GM10248 (cell line): ENCODE results near the gene RASAL2.

ENCODE experiments used
- CTCF ChIA-PET: fragments of 300-600 bp; sonication (Branson Sonifier 250); formaldehyde crosslinking; extraction: SDS; loops from one replicate; lab custom pipeline; 2021; ENCODE audit warnings: antibody characterized with exemption; lab: Yijun Ruan, JAX
- POLR2A ChIA-PET: fragments of 350-650 bp; sonication (Branson Sonifier 250); formaldehyde crosslinking; extraction: SDS; loops from one replicate; lab custom pipeline; 2020; ENCODE audit warnings: antibody characterized with exemption; lab: Yijun Ruan, JAX
- DNase-seq: peaks from one replicate; pipeline ENCODE4 v3.0.0; 2012; ENCODE audit errors: extremely low spot score
- TF ChIP-seq, protein P1 (sequence below): IDR thresholded peaks from 2 replicates; pipeline ENCODE4 v1.5.1; 2012; ENCODE audit warnings: mild to moderate bottlenecking, low read depth; ENCODE audit errors: extremely low read depth, missing control alignments, control extremely low read depth

Gene RASAL2

GRCh38 chr1:178354816-178355215 lies 260.9 kb downstream of the RASAL2 start:
- TF ChIP-seq, protein P1, sequence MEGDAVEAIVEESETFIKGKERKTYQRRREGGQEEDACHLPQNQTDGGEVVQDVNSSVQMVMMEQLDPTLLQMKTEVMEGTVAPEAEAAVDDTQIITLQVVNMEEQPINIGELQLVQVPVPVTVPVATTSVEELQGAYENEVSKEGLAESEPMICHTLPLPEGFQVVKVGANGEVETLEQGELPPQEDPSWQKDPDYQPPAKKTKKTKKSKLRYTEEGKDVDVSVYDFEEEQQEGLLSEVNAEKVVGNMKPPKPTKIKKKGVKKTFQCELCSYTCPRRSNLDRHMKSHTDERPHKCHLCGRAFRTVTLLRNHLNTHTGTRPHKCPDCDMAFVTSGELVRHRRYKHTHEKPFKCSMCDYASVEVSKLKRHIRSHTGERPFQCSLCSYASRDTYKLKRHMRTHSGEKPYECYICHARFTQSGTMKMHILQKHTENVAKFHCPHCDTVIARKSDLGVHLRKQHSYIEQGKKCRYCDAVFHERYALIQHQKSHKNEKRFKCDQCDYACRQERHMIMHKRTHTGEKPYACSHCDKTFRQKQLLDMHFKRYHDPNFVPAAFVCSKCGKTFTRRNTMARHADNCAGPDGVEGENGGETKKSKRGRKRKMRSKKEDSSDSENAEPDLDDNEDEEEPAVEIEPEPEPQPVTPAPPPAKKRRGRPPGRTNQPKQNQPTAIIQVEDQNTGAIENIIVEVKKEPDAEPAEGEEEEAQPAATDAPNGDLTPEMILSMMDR = no peak
- CTCF ChIA-PET = interaction anchor here (1.1 to 1.4 kb wide), 3 partner anchors 17 to 147 kb away, joined by 3 read pairs; no protein-coding TSS in a partner anchor
- no peak for DNase-seq
- POLR2A ChIA-PET = no interaction called here

DNA sequence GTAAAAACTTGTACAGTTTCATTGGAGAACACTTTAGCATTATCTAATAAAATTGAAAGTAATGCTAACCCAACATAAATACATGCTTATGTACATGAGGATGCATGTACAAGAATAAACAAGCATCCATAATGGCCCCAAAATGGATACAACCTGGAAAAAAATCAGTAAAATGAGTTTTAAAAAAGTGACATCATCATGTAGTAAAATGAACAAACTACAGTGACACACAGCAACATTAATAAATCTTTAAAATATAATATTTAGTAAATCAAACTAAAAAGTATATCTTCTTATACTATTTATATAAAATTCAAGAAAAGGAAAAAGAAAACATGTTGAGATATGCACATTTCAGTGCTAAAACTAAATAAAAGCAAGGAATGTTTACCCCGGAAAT lies 262.4 kb downstream of the RASAL2 start:
- POLR2A ChIA-PET = no interaction called here
- DNase-seq = no peak
- TF ChIP-seq, protein P1 = no peak
- CTCF ChIA-PET = no interaction called here

DNA sequence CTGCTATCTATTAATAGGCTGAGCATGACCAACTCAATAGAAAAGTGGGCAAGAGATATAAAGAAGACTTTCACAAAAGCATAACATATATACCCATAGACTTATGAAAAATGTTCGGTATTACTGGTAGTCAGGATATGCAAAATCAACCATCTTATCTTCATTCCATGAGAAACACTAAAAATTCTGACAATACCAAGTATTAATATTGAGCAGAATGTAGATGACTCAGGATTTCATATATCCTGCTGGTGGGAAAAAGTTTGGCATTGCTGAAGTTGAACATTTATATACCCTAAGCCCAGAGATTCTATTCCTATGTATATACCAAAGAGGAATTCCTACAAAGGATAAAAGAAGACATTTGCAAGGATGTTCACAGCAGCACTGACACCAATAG lies 264.6 kb downstream of the RASAL2 start:
- DNase-seq = no peak
- TF ChIP-seq, protein P1 = no peak
- CTCF ChIA-PET = no interaction called here
- POLR2A ChIA-PET = no interaction called here

GRCh38 chr1:178360421-178360820 lies 266.5 kb downstream of the RASAL2 start:
- TF ChIP-seq, protein P1 = no peak
- CTCF ChIA-PET = interaction anchor here (2.5 kb wide), 1 partner anchor 141 kb away, joined by 6 read pairs; no protein-coding TSS in a partner anchor
- POLR2A ChIA-PET = no interaction called here
- no peak for DNase-seq

- TF ChIP-seq, protein P1 = no peak
- ChIA-PET CTCF (interaction anchor here (0.7 to 2.5 kb wide), 2 partner anchors 8 to 140 kb away, joined by 4 to 6 read pairs; no protein-coding TSS in a partner anchor), POLR2A (no interaction called here)
- no peak for DNase-seq
These were observed 267.9 kb downstream of the RASAL2 start for GRCh38 chr1:178361847-178362246.

DNA sequence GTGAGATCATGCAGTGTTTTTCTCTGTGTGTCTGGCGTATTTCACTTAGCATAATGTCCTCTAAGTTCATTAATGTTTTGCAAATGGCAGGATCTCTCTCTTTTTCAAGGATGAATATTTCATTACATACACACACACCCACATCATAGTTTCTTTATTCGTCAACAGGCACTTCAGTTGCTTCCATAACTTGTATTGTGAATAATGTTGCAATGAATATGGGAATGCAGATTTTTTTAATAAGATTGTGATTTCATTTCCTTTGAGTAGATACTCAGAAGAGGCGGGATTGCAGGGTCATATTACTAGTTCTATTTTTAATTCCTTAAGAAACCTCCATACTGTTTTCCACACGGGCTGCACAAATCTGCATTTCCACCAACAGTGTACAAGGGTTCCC lies 268.8 kb downstream of the RASAL2 start:
- DNase-seq = no peak
- POLR2A ChIA-PET = no interaction called here
- CTCF ChIA-PET = no interaction called here
- TF ChIP-seq, protein P1 = no peak

DNA sequence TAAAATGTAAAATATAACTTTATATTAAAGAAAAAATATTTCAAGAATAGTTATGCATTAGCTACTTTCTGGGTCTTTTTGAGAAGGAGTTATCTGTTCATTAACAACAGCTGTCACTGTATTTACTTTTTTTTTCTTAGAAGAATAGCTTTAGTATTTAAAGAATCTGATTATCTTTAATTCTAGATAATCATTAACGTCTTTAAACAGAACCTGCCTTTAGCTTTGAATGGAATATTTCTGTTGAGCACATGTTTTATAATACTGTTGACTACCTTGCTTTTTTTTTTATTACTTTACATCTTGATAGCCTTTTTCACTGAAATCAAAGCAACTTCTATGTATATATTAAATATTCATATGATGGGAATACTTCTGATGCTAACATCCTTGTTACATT lies 270.9 kb downstream of the RASAL2 start:
- TF ChIP-seq, protein P1 = no peak
- ChIA-PET CTCF (interaction anchor here (1.3 to 1.9 kb wide), 2 partner anchors 54 to 137 kb away, joined by 3 to 5 read pairs; no protein-coding TSS in a partner anchor), POLR2A (no interaction called here)
- no peak for DNase-seq
